Tibial nerve (tissue), 4 donors: ENCODE measurements around the gene EVC2. TPM values are rescaled to one million over a fixed set of nuclear protein-coding genes. Genes with fewer than 3 reads are reported as not detected.

Source experiments
- DNase-seq, 2 donors: peaks; one replicate each; pipeline ENCODE4 v3.0.0-alpha.2; 2019; ENCODE audit warnings: low spot score in 2 of 2
- H3K27ac ChIP-seq, 4 donors: fragments of 200-600 bp; sonication (generic) in 3 of 4; one replicate each; pipeline ENCODE4 v1.5.1; 2017 to 2019; ENCODE audit warnings: mild to moderate bottlenecking in 1 of 4
- H3K27me3 ChIP-seq, 2 donors: fragments of 200-600 bp; sonication (generic) in 1 of 2; one replicate each; pipeline versions ENCODE4 v1.5.1 to v1.6.0; 2017 to 2019
- H3K36me3 ChIP-seq, 3 donors: fragments of 200-600 bp; sonication (generic); one replicate each; pipeline ENCODE4 v1.5.1; 2018 to 2019
- H3K4me1 ChIP-seq, 4 donors: fragments of 200-600 bp; sonication (generic) in 3 of 4; one replicate each; pipeline ENCODE4 v1.5.1; 2017 to 2019
- H3K4me3 ChIP-seq, 4 donors: fragments of 200-600 bp; sonication (generic) in 3 of 4; one replicate each; pipeline ENCODE4 v1.5.1; 2017 to 2019; ENCODE audit warnings: mild to moderate bottlenecking in 1 of 4, moderate library complexity in 1 of 4
- H3K9me3 ChIP-seq, 4 donors: fragments of 200-600 bp; sonication (generic) in 3 of 4; one replicate each; pipeline ENCODE4 v1.5.1; 2017 to 2019
- CTCF ChIP-seq, 5 experiments: fragments of 200-600 bp in 3 of 5; fragments of 450-650 bp in 2 of 5; sonication (generic) in 3 of 5; IDR thresholded peaks; one replicate each; pipeline ENCODE4 v1.5.1; 2016 to 2019; ENCODE audit warnings: antibody characterized with exemption in 5 of 5, mild to moderate bottlenecking in 3 of 5, moderate library complexity in 2 of 5
- EP300 ChIP-seq, 2 donors: sonication (generic); formaldehyde crosslinking; IDR thresholded peaks; one replicate each; pipeline ENCODE4 v1.6.1; 2017; ENCODE audit warnings: antibody characterized with exemption in 2 of 2, mild to moderate bottlenecking in 1 of 2
- POLR2A ChIP-seq, 2 donors: fragments of 450-650 bp; IDR thresholded peaks; one replicate each; pipeline ENCODE4 v1.6.1; 2017; ENCODE audit warnings: antibody characterized with exemption in 2 of 2, mild to moderate bottlenecking in 2 of 2, moderate library complexity in 2 of 2
- WGBS, 2 donors: methylation state at CpG; one replicate each; pipeline ENCODE4 v1.1.5; 2018; 5-methylcytosine and 5-hydroxymethylcytosine counted together
- total RNA-seq, 4 donors: library from RNA; depleted of rRNA; stranded (reverse); fragments of >200 nt; gene quantifications; one replicate each; pipeline ENCODE4 v1.1.0, GENCODE V29; 2016

The EVC2 gene
- total RNA-seq, 4 donors from 2014 or later: 26.7 to 37.3 (median 29.0) TPM

- Histone ChIP-seq H3K27ac (peak overlapping the region in 2 of 4 donors; percentile 2 to 60), H3K4me1 (no peaks in the 10 kb centered on the region), H3K9me3 (no peaks in the 10 kb centered on the region), H3K4me3 (no peak overlapping the region), H3K36me3 (peaks cover 0 to 100% (median 3%) of the 10 kb centered on the region in 3 donors), H3K27me3 (no peaks in the 10 kb centered on the region)
- DNase-seq: no peak
- no peak for TF ChIP-seq POLR2A (IDR thresholded peaks at IDR 0.05)
- no peak for TF ChIP-seq EP300 (IDR thresholded peaks at IDR 0.05)
- TF ChIP-seq CTCF (IDR thresholded peaks at IDR 0.05): no peak
- WGBS, 2 donors: 67 to 78% methylated on average over 6 of the region's 7 CpGs
Measured at GRCh38 chr4:5753366-5753765, 45.0 kb upstream of the EVC2 start.

- H3K4me1 ChIP-seq: peaks cover 0 to 8% (median 4%) of the 10 kb centered on the region in 4 donors
- 72 to 76% methylated on average over 23 to 25 of the region's 26 CpGs for WGBS, 2 donors
- no peak for TF ChIP-seq CTCF (IDR thresholded peaks at IDR 0.05)
- no peak for TF ChIP-seq EP300 (IDR thresholded peaks at IDR 0.05)
- no peak for TF ChIP-seq POLR2A (IDR thresholded peaks at IDR 0.05)
- H3K27me3 ChIP-seq: no peaks in the 10 kb centered on the region
- no peaks in the 10 kb centered on the region for H3K9me3 ChIP-seq
- H3K4me3 ChIP-seq: no peak overlapping the region
- H3K36me3 ChIP-seq: peaks cover 0 to 99% (median 3%) of the 10 kb centered on the region in 3 donors
- H3K27ac ChIP-seq: peak overlapping the region in 2 of 4 donors; percentile 2 to 60
- DNase-seq: no peak
Measured at GRCh38 chr4:5752376-5753184, 44.2 kb upstream of the EVC2 start.

GRCh38 chr4:5751666-5752375 is 43.5 kb upstream of the EVC2 start:
- no peaks in the 10 kb centered on the region for H3K27me3 ChIP-seq
- H3K9me3 ChIP-seq: no peaks in the 10 kb centered on the region
- peaks cover 0 to 15% (median 7%) of the 10 kb centered on the region in 4 donors for H3K4me1 ChIP-seq
- DNase-seq: no peak
- no peak overlapping the region for H3K27ac ChIP-seq
- TF ChIP-seq POLR2A (IDR thresholded peaks at IDR 0.05) (no peak), CTCF (IDR thresholded peaks at IDR 0.05) (no peak), EP300 (IDR thresholded peaks at IDR 0.05) (no peak)
- H3K4me3 ChIP-seq: no peak overlapping the region
- peaks cover 0 to 91% (median 0%) of the 10 kb centered on the region in 3 donors for H3K36me3 ChIP-seq
- WGBS, 2 donors: 74% methylated on average over 11 to 13 of the region's 14 CpGs

GRCh38 chr4:5750946-5751665 is 42.7 kb upstream of the EVC2 start:
- no peak for DNase-seq
- H3K27me3 ChIP-seq: no peaks in the 10 kb centered on the region
- H3K4me1 ChIP-seq: peaks cover 0 to 19% (median 8%) of the 10 kb centered on the region in 4 donors
- no peaks in the 10 kb centered on the region for H3K9me3 ChIP-seq
- no peak for TF ChIP-seq CTCF (IDR thresholded peaks at IDR 0.05)
- TF ChIP-seq POLR2A (IDR thresholded peaks at IDR 0.05): no peak
- no peak for TF ChIP-seq EP300 (IDR thresholded peaks at IDR 0.05)
- peaks cover 0 to 88% (median 0%) of the 10 kb centered on the region in 3 donors for H3K36me3 ChIP-seq
- H3K4me3 ChIP-seq: no peak overlapping the region
- no peak overlapping the region for H3K27ac ChIP-seq
- WGBS, 2 donors: 82 to 85% methylated on average over 14 to 17 of the region's 17 CpGs
